Mammary epithelial cell (primary cell): Measurements from ENCODE around the gene ERP29.

Source experiments
- CTCF ChIP-seq, 2 donors: IDR thresholded peaks in 1 of 2; conservative IDR thresholded peaks in 1 of 2; 2 replicates each; pipeline ENCODE4 v1.5.1; 2011 to 2012; ENCODE audit warnings: inconsistent platforms in 2 of 2, low read length in 2 of 2, mild to moderate bottlenecking in 2 of 2, control low read depth in 1 of 2, low read depth in 1 of 2; ENCODE audit not compliant: insufficient read depth in 1 of 2; ENCODE audit errors: extremely low read depth in 1 of 2
- EZH2 ChIP-seq: IDR thresholded peaks from 2 replicates; pipeline ENCODE4 v1.6.1; 2012; ENCODE audit warnings: low read length, inconsistent platforms, borderline replicate concordance

DNA sequence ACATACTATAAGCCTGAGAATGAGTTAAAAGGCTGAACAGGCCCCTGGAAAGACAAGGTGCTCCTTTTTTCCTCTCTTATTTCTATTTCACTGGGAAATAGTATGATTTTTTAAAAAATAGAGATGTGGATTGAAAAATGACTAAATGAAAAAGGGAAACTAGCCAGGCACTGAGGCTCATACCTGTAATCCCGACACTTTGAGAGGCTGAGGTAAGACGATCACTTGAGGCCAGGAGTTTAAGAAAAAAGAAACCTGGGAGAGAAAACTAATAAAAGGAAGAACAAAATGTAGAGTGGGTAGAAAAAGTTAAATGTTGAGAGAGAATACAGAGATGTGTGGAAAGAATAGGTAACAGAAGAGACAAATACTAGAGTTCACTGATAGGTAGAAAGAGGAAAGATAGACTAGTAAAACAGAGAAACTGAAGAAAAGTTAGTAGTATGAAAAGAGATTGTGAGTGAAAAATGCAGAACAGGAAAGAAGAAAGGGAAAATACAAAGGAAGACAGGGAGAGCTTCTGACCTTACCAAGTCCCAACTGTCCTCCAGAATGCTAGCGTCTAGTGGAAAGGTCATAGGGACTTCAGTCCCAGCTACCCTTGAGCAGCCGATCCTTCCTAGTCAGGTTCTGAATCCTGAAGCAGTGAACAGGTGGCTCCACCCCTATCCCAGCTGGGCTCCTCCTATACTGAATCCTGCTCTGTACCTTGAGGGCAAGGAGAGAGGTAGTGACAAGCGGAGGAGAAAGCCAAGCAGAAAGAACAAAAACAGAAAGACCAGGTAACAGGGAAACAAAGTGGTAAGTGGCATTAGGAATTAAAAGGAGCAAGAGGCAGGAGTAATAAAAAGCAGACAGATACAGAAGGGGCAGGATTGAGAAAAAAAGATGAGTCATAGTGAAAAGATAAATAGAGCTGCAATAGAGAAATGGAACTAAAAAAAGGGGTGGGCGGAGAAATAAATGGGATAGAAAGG, 7.5 kb upstream of the ERP29 start:
- TF ChIP-seq CTCF (conservative IDR thresholded peaks at IDR 0.05 in 1 of 2, IDR thresholded peaks at IDR 0.05 in 1 of 2; ENCODE audit: extremely low read depth in 1 of 2, insufficient read depth in 1 of 2, low read depth in 1 of 2, low read length in 2 of 2) (no peak), EZH2 (no peak)
